Right lobe of liver (tissue), 6 donors: Measurements from ENCODE around the gene ITGA4. TPM values are rescaled to one million over a fixed set of nuclear protein-coding genes. Genes with fewer than 3 reads are reported as not detected.
A peak's percentile ranks its signal among the peaks of the same experiment; 100 is the strongest.

Source experiments
- ATAC-seq, 4 donors: fragments of 200-7000 bp; cut with Tn5 transposase; one replicate each; pipeline ENCODE4 v1.9.1; 2020; ENCODE audit warnings: mild to moderate bottlenecking in 4 of 4, moderate library complexity in 4 of 4
- DNase-seq, 3 donors: peaks; one replicate each; pipeline ENCODE4 v3.0.0-alpha.2; 2020
- H3K27ac ChIP-seq, 3 donors: fragments of 200-600 bp; one replicate each; pipeline ENCODE4 v1.8.0; 2022
- H3K27me3 ChIP-seq, 2 donors: fragments of 200-600 bp; one replicate each; pipeline ENCODE4 v1.8.0; 2022
- H3K36me3 ChIP-seq, 4 donors: fragments of 200-600 bp; sonication (generic) in 1 of 4; one replicate each; pipeline versions ENCODE4 v1.5.1 to v1.8.0; 2017 to 2022; ENCODE audit warnings: control low read depth in 1 of 4
- H3K4me1 ChIP-seq, 4 donors: fragments of 200-600 bp; sonication (generic) in 1 of 4; one replicate each; pipeline versions ENCODE4 v1.5.1 to v1.8.0; 2017 to 2022; ENCODE audit warnings: control low read depth in 1 of 4
- H3K4me3 ChIP-seq, 3 donors: fragments of 200-600 bp; one replicate each; pipeline ENCODE4 v1.8.0; 2022
- H3K9me3 ChIP-seq, 4 donors: fragments of 200-600 bp; sonication (generic) in 1 of 4; one replicate each; pipeline versions ENCODE4 v1.5.1 to v1.8.0; 2017 to 2022; ENCODE audit warnings: control low read depth in 1 of 4
- CTCF ChIP-seq, 4 donors: fragments of 200-600 bp in 3 of 4; fragments of 450-650 bp in 1 of 4; IDR thresholded peaks; one replicate each; pipeline versions ENCODE4 v1.5.1 to v1.8.0; 2016 to 2022; ENCODE audit warnings: antibody characterized with exemption in 4 of 4, mild to moderate bottlenecking in 2 of 4
- POLR2A ChIP-seq: fragments of 450-650 bp; IDR thresholded peaks from one replicate; pipeline ENCODE4 v1.6.1; 2017; ENCODE audit warnings: antibody characterized with exemption, mild to moderate bottlenecking
- WGBS: methylation state at CpG from one replicate; pipeline ENCODE4 v1.1.6; 2018; ENCODE audit warnings: low coverage, low lambda C conversion rate; ENCODE audit not compliant: insufficient coverage; ENCODE audit errors: missing lambda C conversion rate; 5-methylcytosine and 5-hydroxymethylcytosine counted together
- intact Hi-C, 2 donors: fragments of 100-400 bp; cut with DNase I; formaldehyde crosslinking; loops; one replicate each; pipeline versions ENCODE4 v1.11.2 to v1.14.1; 2022
- total RNA-seq, 6 experiments: library from RNA; depleted of rRNA in 2 of 6; stranded (reverse); fragments of >200 nt in 2 of 6; fragmentation: NEBNext Ultra II Directional in 3 of 6; extraction: Animal tissue kit (Norgen Biotek cat#: 25700) in 3 of 6; gene quantifications; one replicate each; pipeline versions ENCODE4 v1.1.0 to v1.2.4, GENCODE V29; 2016 to 2023
- donor health status: DM: no; HTN: yes; CAD: no.
- donor health status: DM: no; HTN: no; CAD: no.
- donor health status: DM: no; HTN: no; CAD: no.
- donor health status: DM: no; HTN: yes; CAD: no.
- donor health status: DM: no; HTN: yes; CAD: no.

Gene ITGA4
- total RNA-seq, 6 experiments from 2014 or later = 1.2 to 7.4 (median 3.6) TPM

- 18% methylated on average over 4 of the region's 4 CpGs for WGBS
Observed at GRCh38 chr2:181573140-181573736, 116.1 kb downstream of the ITGA4 start.

GRCh38 chr2:181574321-181574720, 117.1 kb downstream of the ITGA4 start:
- WGBS = 58% methylated on average over 6 of the region's 7 CpGs
- intact Hi-C loops = loop anchor here in 1 of 2 donors (10.0 kb wide), 1 partner anchor 140 kb away; no protein-coding TSS in a partner anchor
- H3K4me3 ChIP-seq = no peak overlapping the region
- H3K9me3 ChIP-seq = no peaks in the 10 kb centered on the region
- H3K36me3 ChIP-seq = no peaks in the 10 kb centered on the region
- no peak for DNase-seq
- no peaks in the 10 kb centered on the region for H3K27me3 ChIP-seq
- peaks cover 0 to 2% (median 0%) of the 10 kb centered on the region in 4 donors for H3K4me1 ChIP-seq
- TF ChIP-seq CTCF (IDR thresholded peaks at IDR 0.05) = no peak
- TF ChIP-seq POLR2A = no peak
- H3K27ac ChIP-seq = no peak overlapping the region
- no peak for ATAC-seq

More at GRCh38 chr2:181573140-181573736, 116.1 kb downstream of the ITGA4 start:
- Histone ChIP-seq H3K27me3 (no peaks in the 10 kb centered on the region), H3K4me3 (no peak overlapping the region), H3K4me1 (peaks cover 0 to 2% (median 0%) of the 10 kb centered on the region in 4 donors), H3K27ac (no peak overlapping the region), H3K36me3 (no peaks in the 10 kb centered on the region), H3K9me3 (no peaks in the 10 kb centered on the region)
- peak in 3 of 4 donors; percentile 49 to 71 (median 67) for ATAC-seq
- intact Hi-C loops = loop anchor here in 1 of 2 donors (10.0 kb wide), 1 partner anchor 142 kb away; no protein-coding TSS in a partner anchor
- DNase-seq = no peak
- TF ChIP-seq POLR2A (no peak), CTCF (IDR thresholded peaks at IDR 0.05) (peak; percentile 46 to 59 (median 52))

GRCh38 chr2:181575024-181575649, 118.0 kb downstream of the ITGA4 start:
- Histone ChIP-seq H3K36me3 (no peaks in the 10 kb centered on the region), H3K27ac (no peak overlapping the region), H3K4me3 (no peak overlapping the region), H3K4me1 (peaks cover 0 to 2% (median 0%) of the 10 kb centered on the region in 4 donors), H3K27me3 (no peaks in the 10 kb centered on the region), H3K9me3 (no peaks in the 10 kb centered on the region)
- ATAC-seq = peak in 1 of 4 donors; percentile 22
- TF ChIP-seq POLR2A = no peak
- no peak for TF ChIP-seq CTCF (IDR thresholded peaks at IDR 0.05)
- DNase-seq = no peak
- WGBS = 33% methylated on average over 7 of the region's 7 CpGs
- intact Hi-C loops = loop anchor here (5.0 to 10.0 kb wide), 2 partner anchors 137 to 140 kb away; no protein-coding TSS in a partner anchor

- intact Hi-C loops = loop anchor here (5.0 to 10.0 kb wide), 2 partner anchors 137 to 139 kb away; no protein-coding TSS in a partner anchor
- Histone ChIP-seq H3K9me3 (no peaks in the 10 kb centered on the region), H3K36me3 (no peaks in the 10 kb centered on the region), H3K27me3 (no peaks in the 10 kb centered on the region), H3K4me1 (peaks cover 0 to 2% (median 0%) of the 10 kb centered on the region in 4 donors), H3K27ac (no peak overlapping the region), H3K4me3 (no peak overlapping the region)
- WGBS = 47% methylated on average over 2 of the region's 2 CpGs
- ATAC-seq = peak in 1 of 4 donors; percentile 13
- no peak for DNase-seq
- TF ChIP-seq POLR2A = no peak
- no peak for TF ChIP-seq CTCF (IDR thresholded peaks at IDR 0.05)
Observed at GRCh38 chr2:181575650-181576025, 118.5 kb downstream of the ITGA4 start.
